NK-92 treated with Interleukin-12 subunit alpha and Interleukin-12 subunit beta, amount 100 ng/mL, for 24 hours (cell line): ENCODE results near the gene LMX1A.

Source experiments
- DNase-seq: peaks from one replicate; lab custom pipeline; 2025; lab: John Stamatoyannopoulos, UW

The LMX1A gene

GRCh38 chr1:165265196-165265838 lies 91.2 kb downstream of the LMX1A start:
- no peak for DNase-seq

GRCh38 chr1:165259706-165260428 lies 96.6 kb downstream of the LMX1A start:
- DNase-seq, result no peak

- DNase-seq, result no peak
These were observed 97.3 kb downstream of the LMX1A start for GRCh38 chr1:165259236-165259635.

- peak; percentile 16 for DNase-seq
These were observed 98.5 kb downstream of the LMX1A start for GRCh38 chr1:165257969-165258459.

- DNase-seq, result no peak
These were observed 101.5 kb downstream of the LMX1A start for GRCh38 chr1:165254896-165255625.

- no peak for DNase-seq
These were observed 102.1 kb downstream of the LMX1A start for GRCh38 chr1:165254376-165254775.

- no peak for DNase-seq
These were observed 102.7 kb downstream of the LMX1A start for GRCh38 chr1:165253818-165254254.

- no peak for DNase-seq
These were observed 107.4 kb downstream of the LMX1A start for GRCh38 chr1:165248969-165249571.

- DNase-seq, result no peak
These were observed 114.6 kb downstream of the LMX1A start for GRCh38 chr1:165241952-165242351.

- no peak for DNase-seq
These were observed 115.2 kb downstream of the LMX1A start for GRCh38 chr1:165241321-165241720.

GRCh38 chr1:165240492-165240891 lies 116.0 kb downstream of the LMX1A start:
- DNase-seq, result no peak

- DNase-seq, result no peak
These were observed 116.6 kb downstream of the LMX1A start for GRCh38 chr1:165239873-165240272.

- DNase-seq, result no peak
These were observed 120.7 kb downstream of the LMX1A start for GRCh38 chr1:165235777-165236291.

- DNase-seq, result no peak
These were observed 121.2 kb downstream of the LMX1A start for GRCh38 chr1:165235155-165235776.

- no peak for DNase-seq
These were observed 122.4 kb downstream of the LMX1A start for GRCh38 chr1:165234149-165234548.

- no peak for DNase-seq
These were observed 127.8 kb downstream of the LMX1A start for GRCh38 chr1:165228676-165229075.

GRCh38 chr1:165228111-165228655 lies 128.3 kb downstream of the LMX1A start:
- no peak for DNase-seq

GRCh38 chr1:165226326-165226725 lies 130.2 kb downstream of the LMX1A start:
- DNase-seq, result no peak

GRCh38 chr1:165225650-165226049 lies 130.9 kb downstream of the LMX1A start:
- DNase-seq, result no peak

- DNase-seq, result no peak
These were observed 131.5 kb downstream of the LMX1A start for GRCh38 chr1:165225062-165225461.

- DNase-seq, result no peak
These were observed 132.0 kb downstream of the LMX1A start for GRCh38 chr1:165224504-165224903.
